ENCODE data around the gene SPINK9. TPM values are rescaled to one million over a fixed set of nuclear protein-coding genes. Genes with fewer than 3 reads are reported as not detected.
"Not testable (repeated sequence)": the region's sequence is repeated elsewhere in the genome, so short reads cannot be mapped to it uniquely, and the experiment has no call there.

Gene SPINK9
- polyA plus RNA-seq, 3 donors: not detected

- H2AFZ ChIP-seq (ENCODE audit: insufficient read depth, low read depth, low read length, poor library complexity, severe bottlenecking): no peak overlapping the region
- Mint-ChIP-seq H3K9me3 (peaks cover 0 to 7% (median 1%) of the 10 kb centered on the region in 7 donors), H3K4me1 (peaks cover 1% of the 10 kb centered on the region), H3K36me3 (no peaks in the 10 kb centered on the region), H3K4me3 (no peak overlapping the region), H3K27me3 (ENCODE audit: low read depth in 3 of 3) (peaks cover 0 to 2% (median 2%) of the 10 kb centered on the region in 3 donors), H3K27ac (no peak overlapping the region)
- H3K4me2 ChIP-seq (replicated peaks; ENCODE audit: extremely low read depth, low read length, poor library complexity, severe bottlenecking): no peak overlapping the region
- no peaks in the 10 kb centered on the region for H3K4me1 ChIP-seq (ENCODE audit: control insufficient read depth in 1 of 2, insufficient read depth in 2 of 2, low read length in 2 of 2)
- no peaks in the 10 kb centered on the region for H4K20me1 ChIP-seq (ENCODE audit: insufficient read depth, low read length)
- no peaks in the 10 kb centered on the region for H3K27me3 ChIP-seq (ENCODE audit: control insufficient read depth in 2 of 2, insufficient read depth in 2 of 2, low read length in 2 of 2)
- intact Hi-C loops (cut with micrococcal nuclease): no loop called here
- no peaks in the 10 kb centered on the region for H3K79me2 ChIP-seq (ENCODE audit: insufficient read depth, low read length)
- WGBS (ENCODE audit: insufficient coverage): no CpG with 5 or more reads among the region's 4 CpGs
- TF ChIP-seq CTCF (IDR thresholded peaks at IDR 0.05): no peak
- H3K4me3 ChIP-seq (replicated peaks in 1 of 3; ENCODE audit: low read depth in 2 of 3, low read length in 3 of 3): no peak overlapping the region
- H3K9me3 ChIP-seq (replicated peaks in 1 of 2; ENCODE audit: control insufficient read depth in 1 of 2, insufficient read depth in 1 of 2, low read length in 2 of 2): no peaks in the 10 kb centered on the region
- no peaks in the 10 kb centered on the region for H3K36me3 ChIP-seq (replicated peaks in 1 of 2; ENCODE audit: control insufficient read depth in 1 of 2, insufficient read depth in 2 of 2, low read length in 2 of 2)
- no peak for DNase-seq
- no peak overlapping the region for H3K27ac ChIP-seq (ENCODE audit: low read depth in 1 of 2, low read length in 2 of 2)
- H3K9ac ChIP-seq (ENCODE audit: insufficient read depth, low read length, poor library complexity, severe bottlenecking): no peak overlapping the region
These were observed 20.6 kb upstream of the SPINK9 start for GRCh38 chr5:148314731-148315130.

GRCh38 chr5:148320011-148320963 is 15.1 kb upstream of the SPINK9 start:
- H3K27me3 ChIP-seq (ENCODE audit: control insufficient read depth in 2 of 2, insufficient read depth in 2 of 2, low read length in 2 of 2); H3K27ac ChIP-seq (ENCODE audit: low read depth in 1 of 2, low read length in 2 of 2); H3K4me1 Mint-ChIP-seq; H3K36me3 Mint-ChIP-seq; H3K9me3 Mint-ChIP-seq; DNase-seq; H4K20me1 ChIP-seq (ENCODE audit: insufficient read depth, low read length); H3K36me3 ChIP-seq (replicated peaks in 1 of 2; ENCODE audit: control insufficient read depth in 1 of 2, insufficient read depth in 2 of 2, low read length in 2 of 2); H3K9me3 ChIP-seq (replicated peaks in 1 of 2; ENCODE audit: control insufficient read depth in 1 of 2, insufficient read depth in 1 of 2, low read length in 2 of 2); H2AFZ ChIP-seq (ENCODE audit: insufficient read depth, low read depth, low read length, poor library complexity, severe bottlenecking); intact Hi-C loops (cut with micrococcal nuclease); H3K4me3 ChIP-seq (replicated peaks in 1 of 3; ENCODE audit: low read depth in 2 of 3, low read length in 3 of 3); H3K4me1 ChIP-seq (ENCODE audit: control insufficient read depth in 1 of 2, insufficient read depth in 2 of 2, low read length in 2 of 2); H3K4me2 ChIP-seq (replicated peaks; ENCODE audit: extremely low read depth, low read length, poor library complexity, severe bottlenecking); H3K9ac ChIP-seq (ENCODE audit: insufficient read depth, low read length, poor library complexity, severe bottlenecking); H3K79me2 ChIP-seq (ENCODE audit: insufficient read depth, low read length): not testable (repeated sequence)
- peak overlapping the region; percentile 81 to 85 for H3K4me3 Mint-ChIP-seq
- WGBS (ENCODE audit: insufficient coverage): 73% methylated on average over 25 of the region's 42 CpGs
- H3K27me3 Mint-ChIP-seq (ENCODE audit: low read depth in 3 of 3): peaks cover 0 to 12% (median 2%) of the 10 kb centered on the region in 3 donors
- H3K27ac Mint-ChIP-seq: peak overlapping the region in 1 of 7 donors; percentile 19

All from CD14-positive monocyte (primary cell).